Bronchial epithelial cell (primary cell): Measurements from ENCODE around the gene C1orf50. TPM values are rescaled to one million over a fixed set of nuclear protein-coding genes. Genes with fewer than 3 reads are reported as not detected.

ENCODE experiments used
- DNase-seq: peaks from one replicate; pipeline ENCODE4 v3.0.0-alpha.2; 2010; ENCODE audit warnings: low read depth
- FAIRE-seq: peaks from 2 replicates; lab custom pipeline; 2011; peaks lifted over from hg19 to GRCh38; lab: Jason Lieb, UNC
- H3K27me3 ChIP-seq: 2 replicates; pipeline ENCODE4 v1.5.1; 2011; ENCODE audit warnings: low read length; ENCODE audit not compliant: control insufficient read depth, insufficient read depth
- H3K36me3 ChIP-seq: 2 replicates; pipeline ENCODE4 v1.5.1; 2011; ENCODE audit warnings: low read length; ENCODE audit not compliant: control insufficient read depth, insufficient read depth
- H3K4me3 ChIP-seq: 2 replicates; pipeline ENCODE4 v1.5.1; 2011; ENCODE audit warnings: mild to moderate bottlenecking, low read depth, low read length, control low read depth
- CTCF ChIP-seq: IDR thresholded peaks from 2 replicates; pipeline ENCODE4 v1.5.1; 2011; ENCODE audit warnings: mild to moderate bottlenecking, moderate library complexity, low read length, control low read depth, inconsistent platforms; ENCODE audit not compliant: insufficient read depth, severe bottlenecking
- total RNA-seq: library from RNA; depleted of rRNA; stranded (reverse); fragments of >200 nt; gene quantifications from 2 replicates; pipeline ENCODE4 v1.2.1, GENCODE V29; 2014

Gene C1orf50
- total RNA-seq, 1 donor from 2014 or later, result 9.0 TPM

DNA sequence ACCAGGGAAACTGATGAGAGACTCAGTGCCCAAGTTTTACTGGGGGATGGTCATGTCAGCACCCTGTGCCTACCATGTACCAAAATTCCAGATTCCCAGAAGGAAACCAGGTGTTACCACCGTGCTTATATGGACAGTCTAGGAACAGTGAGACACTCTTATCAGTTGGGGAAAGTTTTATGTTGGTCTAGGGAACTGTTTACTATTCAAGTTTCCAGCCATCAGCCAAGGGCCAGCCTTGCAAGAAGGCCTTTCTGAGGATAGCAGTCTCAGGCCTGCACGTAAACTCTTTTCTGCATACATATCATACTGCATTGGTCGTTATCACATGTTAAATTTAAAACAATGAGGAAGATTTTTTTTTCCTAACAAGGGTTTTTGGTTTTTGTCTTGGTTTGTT is 30.4 kb downstream of the C1orf50 start:
- Histone ChIP-seq H3K4me3 (no peak overlapping the region), H3K27me3 (no peaks in the 10 kb centered on the region), H3K36me3 (no peaks in the 10 kb centered on the region)
- DNase-seq (no peak), FAIRE-seq (no peak)
- TF ChIP-seq CTCF, result no peak

DNA sequence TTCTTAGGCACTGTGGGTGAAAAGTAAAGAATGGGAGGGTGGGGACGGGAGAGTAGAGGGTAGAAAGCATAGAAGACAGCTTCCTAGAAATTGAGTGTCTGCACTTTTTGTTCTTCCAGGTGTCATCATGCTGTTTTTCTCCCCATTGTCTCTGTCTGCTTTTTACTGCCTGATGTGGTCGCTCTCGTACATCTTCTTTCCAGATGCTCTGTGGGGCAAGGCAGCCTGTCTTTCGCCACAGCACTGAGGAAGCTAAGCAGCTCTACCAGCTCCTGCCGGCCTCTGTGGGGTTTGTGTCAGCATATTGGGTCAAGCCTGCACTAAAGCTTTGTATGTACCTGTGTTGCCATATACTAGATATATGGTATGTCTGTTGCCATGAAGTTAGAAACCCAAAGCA is 30.9 kb downstream of the C1orf50 start:
- Histone ChIP-seq H3K36me3 (no peaks in the 10 kb centered on the region), H3K4me3 (no peak overlapping the region), H3K27me3 (no peaks in the 10 kb centered on the region)
- DNase-seq (no peak), FAIRE-seq (no peak)
- TF ChIP-seq CTCF, result no peak

DNA sequence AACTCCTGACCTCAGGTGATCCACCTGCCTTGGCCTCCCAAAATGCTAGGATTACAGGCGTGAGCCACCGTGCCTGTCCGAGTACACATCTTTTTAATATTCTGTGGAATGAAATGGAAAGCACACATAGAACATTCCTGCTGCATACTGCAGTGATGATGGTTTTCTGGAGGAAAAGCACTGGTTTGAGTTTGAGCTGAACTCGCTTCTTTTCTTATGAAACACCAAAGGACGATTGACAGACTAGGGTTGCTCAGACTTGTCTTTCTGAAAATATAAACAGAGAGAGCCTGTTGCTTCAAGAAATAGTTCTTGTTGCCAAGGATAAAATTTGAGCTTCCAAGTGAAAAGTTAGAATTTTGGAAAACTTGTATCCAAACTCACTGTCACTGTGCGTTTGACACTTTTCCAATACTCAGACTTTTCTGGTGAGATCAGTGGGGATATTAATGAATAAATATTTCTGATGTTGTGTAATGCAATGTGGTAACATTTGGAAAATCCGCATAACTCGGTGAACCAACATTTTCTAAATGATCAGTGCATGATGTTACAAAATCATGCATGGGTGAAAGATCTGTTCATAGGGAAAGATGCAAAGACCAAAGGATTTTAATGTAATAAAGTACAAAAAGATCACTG is 34.9 kb downstream of the C1orf50 start:
- Histone ChIP-seq H3K4me3 (no peak overlapping the region), H3K27me3 (no peaks in the 10 kb centered on the region), H3K36me3 (no peaks in the 10 kb centered on the region)
- no peak for FAIRE-seq
- no peak for DNase-seq
- TF ChIP-seq CTCF, result no peak

- Histone ChIP-seq H3K27me3 (no peaks in the 10 kb centered on the region), H3K4me3 (no peak overlapping the region), H3K36me3 (no peaks in the 10 kb centered on the region)
- no peak for FAIRE-seq
- DNase-seq, result no peak
- TF ChIP-seq CTCF, result no peak
Observed at GRCh38 chr1:42806171-42806570, 39.1 kb downstream of the C1orf50 start.

DNA sequence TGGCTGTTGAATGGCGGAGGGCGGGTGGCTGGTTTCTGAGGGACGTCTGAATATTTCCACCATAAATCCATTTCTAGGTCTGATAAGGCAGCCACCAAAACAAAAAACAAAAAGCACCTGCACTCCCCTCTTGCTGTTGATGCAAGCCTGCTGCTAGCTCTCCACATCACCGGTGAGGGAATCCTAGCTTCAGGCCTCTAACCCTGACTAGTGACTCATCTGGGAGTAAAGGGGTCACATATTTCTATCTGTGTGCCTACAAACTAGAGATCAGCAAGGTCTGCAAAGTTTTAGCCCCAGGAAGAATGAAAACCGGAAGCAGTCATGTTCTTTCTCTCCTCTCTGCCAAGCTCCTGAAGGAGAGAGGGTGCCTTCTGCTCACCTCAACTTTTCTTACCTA is 39.5 kb downstream of the C1orf50 start:
- H3K4me3 ChIP-seq, result no peak overlapping the region
- FAIRE-seq, result no peak
- TF ChIP-seq CTCF, result no peak
- H3K27me3 ChIP-seq, result no peaks in the 10 kb centered on the region
- H3K36me3 ChIP-seq, result no peaks in the 10 kb centered on the region
- DNase-seq, result no peak
